ENCODE data around the gene OPCML. TPM values are rescaled to one million over a fixed set of nuclear protein-coding genes. Genes with fewer than 3 reads are reported as not detected.

The OPCML gene
- total RNA-seq, 1 donor from 2014 or later = 4.1 TPM

DNA sequence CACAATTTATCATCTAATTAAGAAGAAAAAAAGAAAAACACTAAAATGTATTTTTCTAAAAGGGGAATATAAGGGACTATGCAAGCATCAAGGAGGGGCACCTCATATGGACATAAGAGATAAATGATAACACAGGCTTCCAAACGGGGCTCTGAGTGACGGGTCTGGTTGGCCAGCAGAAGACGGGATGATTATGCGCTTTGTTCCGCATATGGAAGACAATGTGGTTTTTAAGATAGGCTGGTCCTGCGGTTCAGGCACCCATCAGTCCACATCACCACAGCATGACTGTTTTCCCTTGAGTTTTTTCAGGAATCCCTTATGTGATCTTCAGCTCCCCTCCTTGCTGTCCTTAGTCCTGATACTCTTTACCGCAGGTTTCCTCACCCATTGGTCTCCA, 404.6 kb downstream of the OPCML start:
- H3K27me3 Mint-ChIP-seq (ENCODE audit: unreplicated experiment) = no peaks in the 10 kb centered on the region
- no peak for TF ChIP-seq CTCF (IDR thresholded peaks at IDR 0.05; ENCODE audit: unreplicated experiment)
- no peaks in the 10 kb centered on the region for H3K4me1 Mint-ChIP-seq (ENCODE audit: unreplicated experiment)
- DNase-seq (ENCODE audit: low spot score) = no peak
- H3K36me3 Mint-ChIP-seq (ENCODE audit: low read depth, unreplicated experiment) = no peaks in the 10 kb centered on the region
- no peak overlapping the region for H3K4me3 Mint-ChIP-seq (ENCODE audit: unreplicated experiment)
- no peak overlapping the region for H3K27ac Mint-ChIP-seq (ENCODE audit: unreplicated experiment)
- no peaks in the 10 kb centered on the region for H3K9me3 Mint-ChIP-seq (ENCODE audit: unreplicated experiment)

GRCh38 chr11:133123796-133124195, 408.5 kb downstream of the OPCML start:
- no peaks in the 10 kb centered on the region for H3K4me1 Mint-ChIP-seq (ENCODE audit: unreplicated experiment)
- no peak for DNase-seq (ENCODE audit: low spot score)
- no peak for TF ChIP-seq CTCF (IDR thresholded peaks at IDR 0.05; ENCODE audit: unreplicated experiment)
- H3K36me3 Mint-ChIP-seq (ENCODE audit: low read depth, unreplicated experiment) = no peaks in the 10 kb centered on the region
- no peak overlapping the region for H3K27ac Mint-ChIP-seq (ENCODE audit: unreplicated experiment)
- H3K27me3 Mint-ChIP-seq (ENCODE audit: unreplicated experiment) = no peaks in the 10 kb centered on the region
- H3K4me3 Mint-ChIP-seq (ENCODE audit: unreplicated experiment) = no peak overlapping the region
- H3K9me3 Mint-ChIP-seq (ENCODE audit: unreplicated experiment) = no peaks in the 10 kb centered on the region

- H3K4me3 Mint-ChIP-seq (ENCODE audit: unreplicated experiment) = no peak overlapping the region
- H3K4me1 Mint-ChIP-seq (ENCODE audit: unreplicated experiment) = no peaks in the 10 kb centered on the region
- no peak for DNase-seq (ENCODE audit: low spot score)
- H3K27me3 Mint-ChIP-seq (ENCODE audit: unreplicated experiment) = no peaks in the 10 kb centered on the region
- no peak overlapping the region for H3K27ac Mint-ChIP-seq (ENCODE audit: unreplicated experiment)
- no peaks in the 10 kb centered on the region for H3K9me3 Mint-ChIP-seq (ENCODE audit: unreplicated experiment)
- TF ChIP-seq CTCF (IDR thresholded peaks at IDR 0.05; ENCODE audit: unreplicated experiment) = no peak
- no peaks in the 10 kb centered on the region for H3K36me3 Mint-ChIP-seq (ENCODE audit: low read depth, unreplicated experiment)
Observed at GRCh38 chr11:133123366-133123765, 408.9 kb downstream of the OPCML start.

DNA sequence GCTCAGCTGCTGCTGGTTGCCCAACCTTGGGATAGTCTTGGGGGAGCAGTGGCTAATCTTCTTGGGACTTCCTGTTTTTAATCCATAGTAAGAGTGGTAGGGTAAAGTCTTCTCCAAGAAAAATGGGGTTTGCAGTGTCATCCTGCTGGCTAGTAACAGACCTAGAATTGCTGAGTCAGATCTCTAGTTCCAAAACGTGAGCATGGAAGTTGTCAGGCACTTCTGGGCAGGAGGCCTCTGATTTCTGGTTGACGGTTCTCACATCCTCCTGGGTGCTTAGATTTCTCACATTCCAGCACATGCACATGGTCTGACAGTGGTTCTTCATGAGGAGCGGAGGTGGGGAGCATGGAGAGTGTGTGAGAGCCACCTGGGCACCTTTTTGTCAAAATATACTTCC, 410.0 kb downstream of the OPCML start:
- Mint-ChIP-seq H3K27me3 (ENCODE audit: unreplicated experiment) (no peaks in the 10 kb centered on the region), H3K4me1 (ENCODE audit: unreplicated experiment) (no peaks in the 10 kb centered on the region), H3K9me3 (ENCODE audit: unreplicated experiment) (no peaks in the 10 kb centered on the region), H3K4me3 (ENCODE audit: unreplicated experiment) (no peak overlapping the region), H3K27ac (ENCODE audit: unreplicated experiment) (no peak overlapping the region), H3K36me3 (ENCODE audit: low read depth, unreplicated experiment) (no peaks in the 10 kb centered on the region)
- DNase-seq (ENCODE audit: low spot score) = no peak
- TF ChIP-seq CTCF (IDR thresholded peaks at IDR 0.05; ENCODE audit: unreplicated experiment) = no peak

GRCh38 chr11:133118563-133119268, 413.6 kb downstream of the OPCML start:
- TF ChIP-seq CTCF (IDR thresholded peaks at IDR 0.05; ENCODE audit: unreplicated experiment) = no peak
- no peaks in the 10 kb centered on the region for H3K36me3 Mint-ChIP-seq (ENCODE audit: low read depth, unreplicated experiment)
- no peak for DNase-seq (ENCODE audit: low spot score)
- H3K4me1 Mint-ChIP-seq (ENCODE audit: unreplicated experiment) = no peaks in the 10 kb centered on the region
- no peaks in the 10 kb centered on the region for H3K27me3 Mint-ChIP-seq (ENCODE audit: unreplicated experiment)
- no peak overlapping the region for H3K27ac Mint-ChIP-seq (ENCODE audit: unreplicated experiment)
- no peaks in the 10 kb centered on the region for H3K9me3 Mint-ChIP-seq (ENCODE audit: unreplicated experiment)
- no peak overlapping the region for H3K4me3 Mint-ChIP-seq (ENCODE audit: unreplicated experiment)
